Spleen (tissue), 11 donors: ENCODE results near the gene SMPDL3A. TPM values are rescaled to one million over a fixed set of nuclear protein-coding genes. Genes with fewer than 3 reads are reported as not detected.

Experiments used
- DNase-seq: peaks from one replicate; pipeline ENCODE4 v3.0.0-alpha.2; 2020
- H3K27ac ChIP-seq, 8 donors: fragments of 200-600 bp; sonication (generic) in 7 of 8; 1 replicate in 4 of 8; 2 replicates in 4 of 8; pipeline versions ENCODE4 v1.5.0 to v1.8.0; 2016 to 2021; ENCODE audit warnings: inconsistent platforms in 4 of 8, mild to moderate bottlenecking in 4 of 8, moderate library complexity in 1 of 8
- H3K27me3 ChIP-seq, 7 donors: fragments of 200-600 bp; sonication (generic) in 6 of 7; replicated peaks in 1 of 7; 1 replicate in 4 of 7; 2 replicates in 3 of 7; pipeline versions ENCODE4 v1.5.0 to v1.8.0; 2016 to 2021; ENCODE audit warnings: inconsistent platforms in 3 of 7, mild to moderate bottlenecking in 1 of 7
- H3K36me3 ChIP-seq, 6 donors: fragments of 200-600 bp; sonication (generic) in 5 of 6; 1 replicate in 4 of 6; 2 replicates in 2 of 6; pipeline versions ENCODE4 v1.5.0 to v1.8.0; 2016 to 2021; ENCODE audit warnings: inconsistent platforms in 2 of 6
- H3K4me1 ChIP-seq, 6 donors: fragments of 200-600 bp; sonication (generic) in 5 of 6; 1 replicate in 3 of 6; 2 replicates in 3 of 6; pipeline versions ENCODE4 v1.5.0 to v1.8.0; 2016 to 2021; ENCODE audit warnings: inconsistent platforms in 3 of 6
- H3K4me3 ChIP-seq, 8 donors: fragments of 200-600 bp; sonication (generic) in 7 of 8; 1 replicate in 4 of 8; 2 replicates in 4 of 8; pipeline versions ENCODE4 v1.5.0 to v1.8.0; 2016 to 2021; ENCODE audit warnings: inconsistent platforms in 4 of 8, mild to moderate bottlenecking in 4 of 8, moderate library complexity in 2 of 8
- H3K9me3 ChIP-seq, 8 donors: fragments of 200-600 bp; sonication (generic) in 7 of 8; 1 replicate in 4 of 8; 2 replicates in 4 of 8; pipeline versions ENCODE4 v1.5.0 to v1.8.0; 2016 to 2021; ENCODE audit warnings: inconsistent platforms in 4 of 8
- CTCF ChIP-seq, 11 experiments: fragments of 200-600 bp in 7 of 11; fragments of 450-650 bp in 4 of 11; sonication (generic) in 4 of 11; IDR thresholded peaks in 8 of 11; conservative IDR thresholded peaks in 3 of 11; 1 replicate in 7 of 11; 2 replicates in 4 of 11; pipeline versions ENCODE4 v1.4.0 to v1.8.0; 2016 to 2021; ENCODE audit warnings: antibody characterized with exemption in 11 of 11, inconsistent platforms in 4 of 11, mild to moderate bottlenecking in 1 of 11
- POLR2A ChIP-seq, 3 donors: fragments of 450-650 bp; IDR thresholded peaks; one replicate each; pipeline ENCODE4 v1.5.1; 2017; ENCODE audit warnings: antibody characterized with exemption in 3 of 3, mild to moderate bottlenecking in 1 of 3
- POLR2AphosphoS5 ChIP-seq, 3 donors: sonication (generic); formaldehyde crosslinking; IDR thresholded peaks; one replicate each; pipeline ENCODE4 v1.5.1; 2017; ENCODE audit warnings: antibody characterized with exemption in 3 of 3
- WGBS, 5 donors: extraction: QIAGEN DNeasy Blood & Tissue Kit in 3 of 5; methylation state at CpG; one replicate each; pipeline versions ENCODE4 v1.1.5 to v1.1.7; 2013 to 2018; 5-methylcytosine and 5-hydroxymethylcytosine counted together
- intact Hi-C: fragments of 100-400 bp; cut with DNase I; formaldehyde crosslinking; loops from one replicate; pipeline ENCODE4 v1.15.0; 2023; ENCODE audit warnings: low total_unique reads
- polyA plus RNA-seq, 3 donors: library from polyadenylated mRNA; stranded (reverse); fragments of 200-250 nt; gene quantifications; one replicate each; pipeline ENCODE4 v1.2.1, GENCODE V29; 2013
- total RNA-seq, 7 donors: library from RNA; depleted of rRNA in 3 of 7; stranded (reverse); fragments of >200 nt in 3 of 7; fragmentation: NEBNext Ultra II Directional in 4 of 7; extraction: Animal tissue kit (Norgen Biotek cat#: 25700) in 4 of 7; gene quantifications; one replicate each; pipeline versions ENCODE4 v1.1.0 to v1.2.1, GENCODE V29; 2016 to 2021
- donor health status: healthy with polysubstance abuse.
- donor health status: DM: no; HTN: no; CAD: no; lungs with moderate emphysema.
- donor health status: DM: no; HTN: no; CAD: no.
- donor health status: Bipolar disorder and iron deficiency.
- donor health status: healthy.
- donor health status: DM: no; HTN: no; CAD: no.
- donor health status: DM: yes; HTN: yes; CAD: no.

SMPDL3A gene
- total and polyA plus RNA-seq, 10 donors, result 7.2 to 64.8 (median 34.1) TPM

- peaks cover 0 to 8% (median 0%) of the 10 kb centered on the region in 6 donors for H3K4me1 ChIP-seq
- DNase-seq, result no peak
- no peak overlapping the region for H3K4me3 ChIP-seq
- intact Hi-C loops, result no loop called here
- no peaks in the 10 kb centered on the region for H3K9me3 ChIP-seq
- H3K27me3 ChIP-seq, result no peaks in the 10 kb centered on the region
- no peak for TF ChIP-seq POLR2AphosphoS5 (IDR thresholded peaks at IDR 0.05)
- no peak for TF ChIP-seq CTCF (IDR thresholded peaks at IDR 0.05 in 8 of 11, conservative IDR thresholded peaks at IDR 0.05 in 3 of 11)
- no peak for TF ChIP-seq POLR2A (IDR thresholded peaks at IDR 0.05)
- H3K27ac ChIP-seq, result no peak overlapping the region
- H3K36me3 ChIP-seq, result no peaks in the 10 kb centered on the region
These were observed 22.8 kb upstream of the SMPDL3A start for GRCh38 chr6:122766256-122766655.

- 36 to 74% (median 45%) methylated on average over 1 of the region's 1 CpG for WGBS, 5 donors
- H3K9me3 ChIP-seq, result no peaks in the 10 kb centered on the region
- peak overlapping the region in 3 of 8 donors; percentile 41 to 64 (median 63) for H3K27ac ChIP-seq
- no peak overlapping the region for H3K4me3 ChIP-seq
- no peak for DNase-seq
- H3K27me3 ChIP-seq, result no peaks in the 10 kb centered on the region
- no peaks in the 10 kb centered on the region for H3K36me3 ChIP-seq
- TF ChIP-seq POLR2AphosphoS5 (IDR thresholded peaks at IDR 0.05) (no peak), CTCF (IDR thresholded peaks at IDR 0.05 in 8 of 11, conservative IDR thresholded peaks at IDR 0.05 in 3 of 11) (no peak), POLR2A (IDR thresholded peaks at IDR 0.05) (no peak)
- H3K4me1 ChIP-seq, result peaks cover 0 to 9% (median 0%) of the 10 kb centered on the region in 6 donors
- intact Hi-C loops, result no loop called here
These were observed 18.0 kb upstream of the SMPDL3A start for GRCh38 chr6:122770835-122771601.

GRCh38 chr6:122772724-122773415, 16.2 kb upstream of the SMPDL3A start:
- Histone ChIP-seq H3K4me1 (peaks cover 0 to 9% (median 0%) of the 10 kb centered on the region in 6 donors), H3K36me3 (no peaks in the 10 kb centered on the region), H3K4me3 (no peak overlapping the region), H3K27ac (no peak overlapping the region), H3K27me3 (no peaks in the 10 kb centered on the region), H3K9me3 (no peaks in the 10 kb centered on the region)
- 79 to 90% (median 82%) methylated on average over 3 of the region's 3 CpGs for WGBS, 5 donors
- DNase-seq, result no peak
- TF ChIP-seq POLR2AphosphoS5 (IDR thresholded peaks at IDR 0.05), result no peak
- no peak for TF ChIP-seq POLR2A (IDR thresholded peaks at IDR 0.05)
- no peak for TF ChIP-seq CTCF (IDR thresholded peaks at IDR 0.05 in 8 of 11, conservative IDR thresholded peaks at IDR 0.05 in 3 of 11)
- intact Hi-C loops, result no loop called here

- no peak for DNase-seq
- intact Hi-C loops, result no loop called here
- H3K4me3 ChIP-seq, result no peak overlapping the region
- H3K36me3 ChIP-seq, result no peaks in the 10 kb centered on the region
- H3K27ac ChIP-seq, result no peak overlapping the region
- TF ChIP-seq POLR2AphosphoS5 (IDR thresholded peaks at IDR 0.05) (no peak), POLR2A (IDR thresholded peaks at IDR 0.05) (no peak), CTCF (IDR thresholded peaks at IDR 0.05 in 8 of 11, conservative IDR thresholded peaks at IDR 0.05 in 3 of 11) (no peak)
- H3K9me3 ChIP-seq, result no peaks in the 10 kb centered on the region
- H3K27me3 ChIP-seq, result peaks cover 0 to 18% (median 0%) of the 10 kb centered on the region in 7 donors
- peaks cover 0 to 4% (median 0%) of the 10 kb centered on the region in 6 donors for H3K4me1 ChIP-seq
These were observed 13.1 kb upstream of the SMPDL3A start for GRCh38 chr6:122775975-122776374.
